HG02970 (cell line): ENCODE results near the gene MTMR10.
A peak's percentile ranks its signal among the peaks of the same experiment; 100 is the strongest.

Source experiments
- ATAC-seq: cut with Tn5 transposase; IDR thresholded peaks from one replicate; pipeline ENCODE4 v1.9.1; 2021; ENCODE audit warnings: mild to moderate bottlenecking, moderate library complexity, moderate number of reproducible peaks; ENCODE audit not compliant: unreplicated experiment, low FRiP score

Gene MTMR10

DNA sequence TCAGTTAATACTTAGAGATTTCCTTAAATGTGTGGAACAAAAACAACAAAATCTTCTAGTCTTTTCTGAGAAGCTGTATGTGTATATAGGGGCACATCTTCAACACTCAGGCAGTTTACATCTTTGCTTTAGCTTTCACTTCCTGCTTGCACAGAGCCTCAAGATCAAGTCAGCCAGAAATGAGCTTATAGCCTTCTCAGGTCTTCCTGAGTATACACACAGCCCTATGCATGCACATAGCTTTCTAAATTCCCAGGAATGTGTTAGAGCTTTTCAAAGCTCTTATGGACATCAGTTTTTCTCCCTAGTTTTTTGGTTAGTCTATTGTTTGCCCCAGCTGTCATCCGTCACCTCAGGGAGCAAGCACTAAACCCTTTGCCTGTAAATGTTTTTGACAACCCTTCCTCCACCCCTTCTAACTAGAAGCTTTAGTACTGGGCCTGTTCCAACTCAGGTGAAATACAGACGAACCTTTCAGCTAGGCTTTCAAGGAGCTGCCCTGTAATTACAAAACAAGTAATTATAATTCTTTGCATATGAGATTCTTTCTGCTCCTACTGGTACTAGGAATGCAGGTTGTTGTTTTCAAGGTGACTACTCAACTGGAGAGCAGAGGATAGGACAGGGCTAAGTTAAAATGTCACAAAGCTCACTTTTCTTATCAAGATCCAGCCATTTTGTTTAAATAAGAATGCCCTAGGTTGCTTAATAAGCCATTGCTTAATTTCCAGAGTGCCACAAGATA, 22.6 kb upstream of the MTMR10 start:
- no peak for ATAC-seq

GRCh38 chr15:31012455-31012854, 21.0 kb upstream of the MTMR10 start:
- ATAC-seq: no peak

GRCh38 chr15:31010036-31010435, 18.6 kb upstream of the MTMR10 start:
- ATAC-seq: no peak

DNA sequence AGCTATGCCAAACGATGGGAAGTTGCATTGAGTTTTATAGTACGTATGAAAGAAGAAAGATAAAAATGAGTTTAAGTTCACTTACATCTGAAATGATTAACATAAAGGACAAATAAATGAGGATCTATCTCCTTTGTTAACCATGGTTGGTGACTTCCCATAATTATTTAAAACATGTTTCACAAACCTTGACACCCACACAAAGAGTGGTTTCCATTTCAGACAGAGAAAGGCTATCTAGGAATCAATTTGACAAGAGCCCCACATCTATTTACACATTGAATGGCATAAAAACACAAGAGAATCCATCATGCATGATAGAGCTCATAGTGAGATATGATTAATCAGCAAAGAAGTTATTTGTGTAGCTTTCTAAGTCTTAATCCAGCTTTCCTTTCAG, 14.2 kb upstream of the MTMR10 start:
- no peak for ATAC-seq

- ATAC-seq: peak; percentile 81
Observed at GRCh38 chr15:31004220-31004733, 12.8 kb upstream of the MTMR10 start.

DNA sequence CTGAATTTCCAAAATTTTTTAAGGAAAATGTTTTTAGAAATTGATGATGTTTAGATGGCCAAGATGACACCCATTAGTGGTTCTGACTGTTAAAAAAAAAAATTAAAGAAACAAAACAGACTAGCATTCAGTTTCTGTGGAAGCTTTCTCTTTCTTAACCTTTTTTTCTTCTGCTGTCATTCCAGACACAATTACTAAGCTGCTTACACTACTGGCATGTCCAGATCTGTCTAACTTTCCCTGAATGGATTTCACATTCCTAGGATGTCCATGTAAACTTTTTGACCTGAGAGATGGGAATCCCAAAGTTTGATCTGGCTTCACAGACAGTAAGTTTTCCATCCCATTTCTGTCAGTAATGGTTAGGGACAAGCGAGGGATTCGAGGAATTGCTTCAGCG, 10.3 kb upstream of the MTMR10 start:
- ATAC-seq: no peak

DNA sequence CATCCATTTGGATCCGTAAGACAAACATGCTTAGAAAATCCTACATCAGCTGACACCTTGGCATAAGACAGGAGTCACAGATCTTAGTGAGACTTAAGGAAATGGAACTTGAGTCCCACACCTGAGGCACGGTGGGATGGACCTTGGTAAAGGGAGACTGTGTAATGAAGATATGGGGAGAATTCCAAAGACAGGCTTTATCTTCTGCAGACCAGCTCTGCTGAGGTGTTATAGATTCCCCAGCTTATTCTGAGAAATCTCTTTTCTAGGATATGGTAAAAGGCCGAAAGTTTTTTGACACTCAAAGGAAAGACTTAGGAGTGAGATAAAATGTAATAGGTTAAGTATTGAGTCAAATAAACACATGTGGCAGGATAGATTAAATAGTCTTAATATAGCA, 8.3 kb upstream of the MTMR10 start:
- no peak for ATAC-seq

DNA sequence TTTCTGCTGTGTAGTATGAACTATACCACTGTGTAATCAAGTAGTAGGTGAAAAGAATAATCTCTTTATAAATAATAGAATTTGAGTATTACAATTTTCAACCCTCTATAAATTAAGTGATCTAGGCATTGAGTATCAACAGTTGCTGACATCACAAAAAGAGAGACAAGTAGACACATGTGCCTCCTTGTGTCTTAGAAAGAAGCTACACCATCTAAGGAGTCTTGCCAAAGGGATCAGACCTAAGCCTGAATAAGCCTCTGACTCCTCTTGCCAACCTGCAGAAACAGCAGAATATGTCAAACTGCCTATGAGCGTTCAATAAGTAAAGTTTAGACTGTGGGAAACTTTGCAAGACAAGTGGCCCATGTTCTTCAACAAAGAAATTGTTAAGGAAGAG, 5.8 kb upstream of the MTMR10 start:
- no peak for ATAC-seq

DNA sequence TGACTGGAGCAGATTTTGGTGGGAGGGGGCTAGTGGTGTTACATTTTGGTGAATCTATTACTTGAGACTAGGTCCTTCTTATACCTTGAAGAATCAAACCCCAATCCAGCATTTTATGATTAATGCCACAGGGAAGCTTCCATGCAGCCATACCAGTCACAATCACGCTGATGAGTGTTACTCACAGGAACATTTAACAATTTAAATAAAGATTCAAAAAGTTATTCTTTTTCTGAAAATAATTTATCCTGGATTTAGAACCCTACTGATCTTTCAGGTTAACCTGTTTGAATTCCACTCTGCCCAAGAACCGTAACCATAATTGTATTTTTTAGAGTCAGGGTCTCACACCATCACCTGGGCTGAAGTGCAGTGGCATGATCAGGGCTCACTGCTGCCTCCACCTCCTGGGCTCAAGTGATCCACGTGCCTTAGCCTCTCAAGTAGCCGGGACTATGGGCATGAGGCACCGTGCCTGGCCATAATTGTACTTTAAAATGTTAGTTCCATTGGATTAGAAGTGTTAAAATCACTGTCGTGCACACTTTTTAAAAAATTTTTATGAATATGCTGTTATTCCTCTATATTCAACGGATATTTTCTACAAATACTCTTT, 929 bp upstream of the MTMR10 start:
- no peak for ATAC-seq

GRCh38 chr15:30990446-30991254, 778 bp downstream of the MTMR10 start:
- no peak for ATAC-seq

DNA sequence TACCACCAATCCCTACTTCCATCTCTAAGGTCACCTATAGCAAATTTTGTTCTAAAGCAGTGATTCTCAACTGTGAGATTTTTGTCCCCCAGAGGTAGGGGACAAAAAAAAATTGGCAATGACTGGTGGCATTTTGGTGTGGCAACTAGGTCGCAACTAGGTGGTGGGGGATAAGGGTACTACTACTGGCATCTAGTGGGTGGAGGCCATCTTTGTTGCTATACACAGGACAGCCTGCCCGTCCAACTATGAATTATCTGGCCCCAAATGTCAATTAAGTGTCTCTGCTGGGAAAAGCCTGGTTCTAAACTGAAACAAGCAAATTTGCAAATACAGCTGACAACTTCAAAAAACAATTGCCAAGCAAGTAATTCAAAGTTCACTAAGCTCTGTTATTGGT, 1.4 kb downstream of the MTMR10 start:
- ATAC-seq: no peak

DNA sequence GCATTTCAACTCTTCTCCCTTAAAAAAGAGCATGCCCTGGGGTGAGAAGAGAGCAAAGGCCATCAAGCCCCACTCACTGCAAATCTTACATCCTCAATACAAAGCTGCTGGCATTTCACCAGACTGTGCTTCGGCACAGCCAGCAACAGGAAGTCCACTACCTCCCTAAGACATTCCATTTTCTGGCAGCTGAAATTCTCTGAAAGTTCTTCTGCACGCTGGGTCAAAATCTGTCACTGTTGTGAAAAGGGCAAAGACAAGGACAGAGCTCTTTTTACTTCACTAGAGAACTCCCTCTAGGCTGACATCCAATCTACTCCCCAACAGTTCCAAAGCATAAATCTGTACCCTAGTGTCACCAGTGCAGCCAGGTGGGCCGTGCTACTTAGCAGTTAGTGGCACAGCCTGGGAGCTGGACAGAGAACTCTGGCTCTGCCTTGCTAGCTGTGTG, 6.3 kb downstream of the MTMR10 start:
- no peak for ATAC-seq

- ATAC-seq: no peak
Observed at GRCh38 chr15:30984542-30984941, 6.9 kb downstream of the MTMR10 start.

GRCh38 chr15:30984118-30984517, 7.3 kb downstream of the MTMR10 start:
- no peak for ATAC-seq

- no peak for ATAC-seq
Observed at GRCh38 chr15:30979457-30979856, 12.0 kb downstream of the MTMR10 start.

DNA sequence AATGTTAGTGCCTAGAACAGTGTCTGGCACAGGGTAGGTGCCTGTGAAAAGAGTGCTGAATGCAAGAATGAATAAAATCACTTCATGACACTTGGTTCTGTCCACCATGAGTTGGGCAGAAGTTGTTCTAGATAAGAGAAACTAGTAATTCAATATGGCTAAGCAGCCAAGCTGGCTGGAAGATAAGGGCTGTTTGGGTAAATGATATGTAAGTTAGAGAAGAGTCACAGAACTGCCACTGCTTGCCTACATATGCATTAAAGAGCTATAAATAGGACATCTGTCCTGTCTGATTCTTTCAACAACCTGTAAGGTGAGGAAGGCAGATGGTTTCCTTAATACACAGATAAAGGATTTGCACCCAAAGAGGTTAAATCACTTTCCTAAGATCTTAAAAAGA, 13.1 kb downstream of the MTMR10 start:
- ATAC-seq: no peak

GRCh38 chr15:30974112-30974511, 17.3 kb downstream of the MTMR10 start:
- ATAC-seq: no peak

- no peak for ATAC-seq
Observed at GRCh38 chr15:30973379-30973778, 18.0 kb downstream of the MTMR10 start.

- no peak for ATAC-seq
Observed at GRCh38 chr15:30969724-30970123, 21.7 kb downstream of the MTMR10 start.

DNA sequence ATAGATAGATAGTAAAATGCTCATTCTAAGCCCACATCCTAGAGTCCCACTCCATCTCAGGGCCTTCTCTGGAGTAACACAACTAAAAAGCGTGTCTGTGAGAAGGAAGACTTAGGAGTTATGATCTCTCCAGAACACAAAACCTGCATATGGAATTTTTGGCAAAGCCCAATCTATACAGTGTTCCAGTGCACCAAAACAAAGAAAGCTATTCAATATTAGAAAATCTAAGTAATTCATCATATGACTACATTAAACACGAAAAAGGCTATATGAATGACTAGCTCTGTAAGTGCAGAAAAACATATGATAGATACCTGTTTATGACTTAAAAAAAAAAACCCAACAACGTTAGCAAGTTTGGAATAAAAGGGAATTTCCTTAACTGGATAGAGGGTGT, 27.7 kb downstream of the MTMR10 start:
- no peak for ATAC-seq

DNA sequence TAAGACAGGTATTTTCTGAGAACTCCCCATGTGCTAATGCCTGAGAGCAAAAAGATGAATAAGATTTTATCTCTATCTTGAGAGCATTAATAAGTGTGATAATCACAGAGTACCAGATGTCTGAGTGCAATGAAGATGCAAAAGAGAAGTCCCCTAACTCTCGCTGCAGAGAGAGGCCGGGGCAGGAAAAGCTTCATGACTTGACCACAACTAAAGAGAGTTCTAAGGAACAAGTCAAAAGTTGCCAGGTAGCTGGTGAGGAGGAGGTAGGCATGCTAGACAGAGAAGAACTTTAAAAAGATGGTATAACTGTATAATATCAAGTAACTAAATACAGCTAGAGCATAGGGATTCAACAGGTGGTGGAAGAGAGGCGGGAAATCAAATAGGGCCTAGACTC, 28.8 kb downstream of the MTMR10 start:
- no peak for ATAC-seq
